MCF 10A (cell line): ENCODE results near the gene YBEY. TPM values are rescaled to one million over a fixed set of nuclear protein-coding genes. Genes with fewer than 3 reads are reported as not detected.

ENCODE experiments used
- BruUV-seq: library from RNA; stranded (reverse); fragments of 400-500 nt; replicated peaks from 2 replicates; lab custom pipeline; 2021; lab: Mats Ljungman, UMichigan
- CTCF ChIA-PET: fragments of 300-600 bp; sonication (Branson Sonifier 250); formaldehyde crosslinking; extraction: SDS; loops from one replicate; lab custom pipeline; 2021; ENCODE audit warnings: antibody characterized with exemption, inconsistent platforms; lab: Yijun Ruan, JAX
- POLR2A ChIA-PET: fragments of 300-600, 350-650 bp; sonication (Branson Sonifier 250); formaldehyde crosslinking; extraction: SDS; loops from one replicate; lab custom pipeline; 2020; ENCODE audit warnings: antibody characterized with exemption, inconsistent platforms; lab: Yijun Ruan, JAX
- DNase-seq: peaks from one replicate; pipeline ENCODE4 v3.0.0-alpha.2; 2018; ENCODE audit not compliant: unreplicated experiment
- H3K27ac Mint-ChIP-seq: one replicate; pipeline ENCODE4 v1.8.0; 2022; ENCODE audit warnings: mild to moderate bottlenecking, low read depth, mixed read lengths; ENCODE audit not compliant: unreplicated experiment
- H3K27me3 Mint-ChIP-seq: one replicate; pipeline ENCODE4 v1.8.0; 2022; ENCODE audit warnings: mixed read lengths; ENCODE audit not compliant: insufficient read depth, unreplicated experiment
- H3K36me3 Mint-ChIP-seq: one replicate; pipeline ENCODE4 v1.8.0; 2022; ENCODE audit warnings: mild to moderate bottlenecking, moderate library complexity, mixed read lengths; ENCODE audit not compliant: insufficient read depth, unreplicated experiment
- H3K4me1 Mint-ChIP-seq: one replicate; pipeline ENCODE4 v1.8.0; 2022; ENCODE audit warnings: mixed read lengths; ENCODE audit not compliant: insufficient read depth, unreplicated experiment
- H3K4me3 Mint-ChIP-seq: one replicate; pipeline ENCODE4 v1.8.0; 2022; ENCODE audit warnings: mild to moderate bottlenecking, moderate library complexity, mixed read lengths; ENCODE audit not compliant: unreplicated experiment
- H3K9me3 Mint-ChIP-seq: one replicate; pipeline ENCODE4 v1.8.0; 2022; ENCODE audit warnings: mixed read lengths; ENCODE audit not compliant: unreplicated experiment
- CTCF ChIP-seq: fragments of 200-600 bp; IDR thresholded peaks from one replicate; pipeline ENCODE4 v1.8.0; 2022; ENCODE audit warnings: antibody characterized with exemption, mild to moderate bottlenecking; ENCODE audit not compliant: unreplicated experiment
- intact Hi-C: fragments of 100-400 bp; cut with micrococcal nuclease; formaldehyde crosslinking; loops from 2 replicates; pipeline ENCODE4 v1.14.1; 2022
- total RNA-seq: library from RNA; stranded (reverse); gene quantifications from 2 replicates; pipeline ENCODE4 v1.2.3, GENCODE V29; 2022

The YBEY gene
- total RNA-seq, 1 experiment from 2014 or later: 26.7 TPM

GRCh38 chr21:46327711-46328110 lies 41.6 kb downstream of the YBEY start:
- TF ChIP-seq CTCF: no peak
- Mint-ChIP-seq H3K4me3 (no peak overlapping the region), H3K4me1 (peaks cover 12% of the 10 kb centered on the region), H3K27me3 (no peaks in the 10 kb centered on the region), H3K9me3 (no peaks in the 10 kb centered on the region), H3K36me3 (peaks cover 57% of the 10 kb centered on the region), H3K27ac (no peak overlapping the region)
- BruUV-seq: no TSS peak
- no peak for DNase-seq
- POLR2A ChIA-PET: no interaction called here
- CTCF ChIA-PET: no interaction called here
- intact Hi-C loops: no loop called here

DNA sequence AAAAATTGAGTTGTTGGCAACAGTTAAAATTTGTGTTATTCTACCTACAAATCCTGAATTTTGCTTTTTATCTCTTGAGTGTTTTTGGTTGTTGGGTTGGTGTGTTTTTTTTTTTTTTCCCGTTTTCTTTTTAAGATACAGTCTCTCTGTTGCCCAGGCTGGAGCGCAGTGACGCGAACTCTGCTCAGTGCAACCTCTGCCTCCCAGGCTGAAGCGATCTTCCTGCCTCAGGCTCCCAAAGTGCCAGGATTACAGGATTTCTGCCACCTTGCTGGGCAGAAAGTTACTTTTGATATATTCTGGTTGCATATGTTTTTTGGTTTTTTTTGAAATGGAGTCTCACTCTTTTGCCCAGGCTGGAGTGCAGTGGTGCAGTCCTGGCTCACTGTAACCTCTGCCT lies 42.0 kb downstream of the YBEY start:
- BruUV-seq: no TSS peak
- DNase-seq: no peak
- intact Hi-C loops: no loop called here
- ChIA-PET CTCF (no interaction called here), POLR2A (no interaction called here)
- H3K4me1 Mint-ChIP-seq: peaks cover 12% of the 10 kb centered on the region
- H3K27ac Mint-ChIP-seq: no peak overlapping the region
- no peak for TF ChIP-seq CTCF
- H3K36me3 Mint-ChIP-seq: peaks cover 61% of the 10 kb centered on the region
- no peak overlapping the region for H3K4me3 Mint-ChIP-seq
- H3K27me3 Mint-ChIP-seq: no peaks in the 10 kb centered on the region
- no peaks in the 10 kb centered on the region for H3K9me3 Mint-ChIP-seq

- ChIA-PET POLR2A (no interaction called here), CTCF (interaction anchor here (0.6 kb wide), 1 partner anchor 125 kb away, joined by 3 read pairs; no protein-coding TSS in a partner anchor)
- Mint-ChIP-seq H3K36me3 (peaks cover 75% of the 10 kb centered on the region), H3K9me3 (no peaks in the 10 kb centered on the region), H3K27ac (no peak overlapping the region), H3K4me3 (no peak overlapping the region), H3K27me3 (no peaks in the 10 kb centered on the region), H3K4me1 (peaks cover 12% of the 10 kb centered on the region)
- TF ChIP-seq CTCF: no peak
- DNase-seq: no peak
- BruUV-seq: no TSS peak
- intact Hi-C loops: no loop called here
These were observed 43.7 kb downstream of the YBEY start for GRCh38 chr21:46329796-46330195.

DNA sequence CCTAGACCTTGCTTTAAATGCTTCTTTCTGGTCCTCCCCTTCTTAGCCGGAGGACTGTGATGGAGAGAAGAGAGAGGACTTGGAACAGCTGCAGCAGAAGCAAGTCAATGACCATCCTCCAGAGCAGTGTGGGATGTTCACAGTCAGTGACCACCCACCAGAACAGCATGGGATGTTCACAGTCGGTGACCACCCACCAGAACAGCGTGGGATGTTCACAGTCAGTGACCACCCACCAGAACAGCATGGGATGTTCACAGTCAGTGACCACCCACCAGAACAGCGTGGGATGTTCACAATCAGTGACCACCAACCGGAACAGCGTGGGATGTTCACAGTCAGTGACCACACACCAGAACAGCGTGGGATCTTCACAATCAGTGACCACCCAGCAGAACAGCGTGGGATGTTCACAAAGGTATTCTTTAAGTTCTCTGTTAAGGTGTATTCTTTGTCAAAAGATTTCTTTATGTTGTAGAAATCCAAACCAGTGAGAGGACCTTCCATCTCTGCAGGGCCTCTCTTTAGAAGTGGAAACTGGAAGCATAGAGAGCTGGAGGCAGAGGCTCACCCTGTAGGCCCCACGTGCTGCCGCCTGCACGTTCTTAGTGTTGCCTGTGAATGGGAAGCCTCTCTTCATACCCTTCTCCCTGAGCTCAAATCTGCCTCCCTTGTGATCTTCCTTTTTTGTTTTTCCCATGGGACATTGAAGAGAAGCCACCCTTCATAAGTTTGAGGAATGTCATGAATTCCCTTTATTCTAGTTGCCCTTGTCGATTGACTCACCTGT lies 48.4 kb downstream of the YBEY start:
- intact Hi-C loops: no loop called here
- no peak overlapping the region for H3K4me3 Mint-ChIP-seq
- no TSS peak for BruUV-seq
- CTCF ChIA-PET: interaction anchor here (3.0 kb wide), 1 partner anchor 9 kb away, joined by 9 read pairs; a partner anchor contains a TSS
- H3K27me3 Mint-ChIP-seq: no peaks in the 10 kb centered on the region
- H3K9me3 Mint-ChIP-seq: no peaks in the 10 kb centered on the region
- no peaks in the 10 kb centered on the region for H3K4me1 Mint-ChIP-seq
- no peak for DNase-seq
- POLR2A ChIA-PET: interaction anchor here (1.2 kb wide), 1 partner anchor 9 kb away, joined by 7 read pairs; no protein-coding TSS in a partner anchor
- H3K27ac Mint-ChIP-seq: no peak overlapping the region
- TF ChIP-seq CTCF: no peak
- H3K36me3 Mint-ChIP-seq: peaks cover 82% of the 10 kb centered on the region
